KMS-11 (cell line): ENCODE data around the gene TMEM156.
"Not testable (repeated sequence)": the region's sequence is repeated elsewhere in the genome, so short reads cannot be mapped to it uniquely, and the experiment has no call there.

Source experiments
- H2AFZ ChIP-seq: fragments of 200-600 bp; sonication (generic); 2 replicates; pipeline ENCODE4 v1.6.1; 2016; ENCODE audit warnings: antibody characterized with exemption, mixed run types, low read depth
- H3K27ac ChIP-seq: fragments of 200-600 bp; sonication (generic); 2 replicates; pipeline ENCODE4 v1.6.1; 2016; ENCODE audit warnings: mild to moderate bottlenecking, mixed run types
- H3K27me3 ChIP-seq: fragments of 200-600 bp; sonication (generic); 2 replicates; pipeline ENCODE4 v1.6.1; 2017; ENCODE audit warnings: mild to moderate bottlenecking, low read depth, mixed run types, moderate library complexity; ENCODE audit not compliant: insufficient read depth
- H3K36me3 ChIP-seq: fragments of 200-600 bp; sonication (generic); 2 replicates; pipeline ENCODE4 v1.6.1; 2017; ENCODE audit warnings: mild to moderate bottlenecking, mixed run types; ENCODE audit not compliant: insufficient read depth
- H3K4me1 ChIP-seq: fragments of 200-600 bp; sonication (generic); 2 replicates; pipeline ENCODE4 v1.6.1; 2016; ENCODE audit warnings: mild to moderate bottlenecking, low read depth, mixed run types; ENCODE audit not compliant: poor library complexity, severe bottlenecking
- H3K4me2 ChIP-seq: fragments of 200-600 bp; sonication (generic); 2 replicates; pipeline ENCODE4 v1.7.0; 2016; ENCODE audit warnings: mild to moderate bottlenecking, mixed run types
- H3K4me3 ChIP-seq: fragments of 200-600 bp; sonication (generic); IDR thresholded peaks from 2 replicates; pipeline ENCODE4 v1.6.1; 2017; ENCODE audit warnings: low read depth, low read length, mixed read lengths; ENCODE audit not compliant: insufficient read depth
- H3K79me2 ChIP-seq: fragments of 200-600 bp; sonication (generic); 2 replicates; pipeline ENCODE4 v1.6.1; 2016; ENCODE audit warnings: low read depth, mixed run types; ENCODE audit not compliant: insufficient read depth
- H3K9ac ChIP-seq: fragments of 200-600 bp; sonication (generic); 2 replicates; pipeline ENCODE4 v1.6.1; 2016; ENCODE audit warnings: mild to moderate bottlenecking, mixed run types
- H4K20me1 ChIP-seq: fragments of 200-600 bp; sonication (generic); 2 replicates; pipeline ENCODE4 v1.6.1; 2016; ENCODE audit warnings: mild to moderate bottlenecking, mixed run types; ENCODE audit not compliant: insufficient read depth
- CTCF ChIP-seq: fragments of 200-600 bp; sonication (generic); conservative IDR thresholded peaks from 2 replicates; pipeline ENCODE4 v1.6.1; 2017; ENCODE audit warnings: low read depth, mild to moderate bottlenecking, antibody characterized with exemption, low read length, moderate library complexity, mixed read lengths

Gene TMEM156

GRCh38 chr4:39039108-39039507 is 6.9 kb upstream of the TMEM156 start:
- TF ChIP-seq CTCF: no peak
- Histone ChIP-seq H3K36me3 (no peaks in the 10 kb centered on the region), H4K20me1 (no peaks in the 10 kb centered on the region), H3K27ac (no peak overlapping the region), H3K79me2 (no peaks in the 10 kb centered on the region), H3K27me3 (no peaks in the 10 kb centered on the region), H3K4me3 (no peak overlapping the region), H3K9ac (no peak overlapping the region), H3K4me1 (peaks cover 12% of the 10 kb centered on the region), H3K4me2 (no peak overlapping the region), H2AFZ (no peak overlapping the region)

GRCh38 chr4:39037941-39038340 is 5.7 kb upstream of the TMEM156 start:
- H3K4me1 ChIP-seq: peaks cover 1% of the 10 kb centered on the region
- H2AFZ ChIP-seq: no peak overlapping the region
- TF ChIP-seq CTCF: no peak
- no peaks in the 10 kb centered on the region for H3K36me3 ChIP-seq
- no peaks in the 10 kb centered on the region for H3K27me3 ChIP-seq
- no peak overlapping the region for H3K9ac ChIP-seq
- no peaks in the 10 kb centered on the region for H3K79me2 ChIP-seq
- no peak overlapping the region for H3K4me2 ChIP-seq
- no peaks in the 10 kb centered on the region for H4K20me1 ChIP-seq
- H3K4me3 ChIP-seq: no peak overlapping the region
- H3K27ac ChIP-seq: no peak overlapping the region

GRCh38 chr4:39037491-39037825 is 5.2 kb upstream of the TMEM156 start:
- H2AFZ ChIP-seq: no peak overlapping the region
- no peak overlapping the region for H3K4me3 ChIP-seq
- no peak overlapping the region for H3K27ac ChIP-seq
- H3K9ac ChIP-seq: no peak overlapping the region
- TF ChIP-seq CTCF: no peak
- H3K4me2 ChIP-seq: no peak overlapping the region
- H3K79me2 ChIP-seq: no peaks in the 10 kb centered on the region
- no peaks in the 10 kb centered on the region for H3K4me1 ChIP-seq
- H4K20me1 ChIP-seq: no peaks in the 10 kb centered on the region
- H3K27me3 ChIP-seq: no peaks in the 10 kb centered on the region
- no peaks in the 10 kb centered on the region for H3K36me3 ChIP-seq

- Histone ChIP-seq H2AFZ (no peak overlapping the region), H3K4me3 (no peak overlapping the region), H3K27ac (no peak overlapping the region), H3K27me3 (no peaks in the 10 kb centered on the region), H3K79me2 (no peaks in the 10 kb centered on the region), H3K9ac (no peak overlapping the region), H3K4me2 (no peak overlapping the region), H4K20me1 (no peaks in the 10 kb centered on the region), H3K36me3 (no peaks in the 10 kb centered on the region), H3K4me1 (no peaks in the 10 kb centered on the region)
- TF ChIP-seq CTCF: no peak
Observed at GRCh38 chr4:39036172-39036571, 4.0 kb upstream of the TMEM156 start.

- H3K4me1 ChIP-seq, H3K27ac ChIP-seq, H4K20me1 ChIP-seq, H3K4me3 ChIP-seq, H3K79me2 ChIP-seq, H2AFZ ChIP-seq, H3K36me3 ChIP-seq, H3K27me3 ChIP-seq, H3K4me2 ChIP-seq, H3K9ac ChIP-seq: not testable (repeated sequence)
Observed at GRCh38 chr4:39031590-39032020, 604 bp downstream of the TMEM156 start.
